CD14-positive monocyte (primary cell): ENCODE measurements around the gene FARP2. TPM values are rescaled to one million over a fixed set of nuclear protein-coding genes. Genes with fewer than 3 reads are reported as not detected.
A peak's percentile ranks its signal among the peaks of the same experiment; 100 is the strongest.

ENCODE experiments used
- DNase-seq, 3 donors: peaks; one replicate each; pipeline ENCODE4 v3.0.0-alpha.2; 2011 to 2022
- H2AFZ ChIP-seq: 2 replicates; pipeline ENCODE4 v1.6.0; 2012; ENCODE audit warnings: mild to moderate bottlenecking, low read depth, low read length, inconsistent platforms; ENCODE audit not compliant: insufficient read depth, poor library complexity, severe bottlenecking
- H3K27ac ChIP-seq, 2 donors: 1 replicate in 1 of 2; 2 replicates in 1 of 2; pipeline ENCODE4 v1.5.1; 2012 to 2013; ENCODE audit warnings: low read length in 2 of 2, control low read depth in 1 of 2, inconsistent platforms in 1 of 2, low read depth in 1 of 2, mild to moderate bottlenecking in 1 of 2
- H3K27me3 ChIP-seq, 2 donors: one replicate each; pipeline versions ENCODE4 v1.6.0 to v1.6.1; 2011 to 2013; ENCODE audit warnings: low read length in 2 of 2; ENCODE audit not compliant: control insufficient read depth in 2 of 2, insufficient read depth in 2 of 2
- H3K36me3 ChIP-seq, 2 donors: replicated peaks in 1 of 2; 1 replicate in 1 of 2; 2 replicates in 1 of 2; pipeline versions ENCODE4 v1.5.1 to v1.6.1; 2012 to 2013; ENCODE audit warnings: low read length in 2 of 2, control low read depth in 1 of 2, inconsistent platforms in 1 of 2, mild to moderate bottlenecking in 1 of 2; ENCODE audit not compliant: insufficient read depth in 2 of 2, control insufficient read depth in 1 of 2
- H3K4me1 ChIP-seq, 2 donors: 1 replicate in 1 of 2; 2 replicates in 1 of 2; pipeline versions ENCODE4 v1.5.1 to v1.6.1; 2012 to 2013; ENCODE audit warnings: low read length in 2 of 2, control low read depth in 1 of 2, inconsistent platforms in 1 of 2, mild to moderate bottlenecking in 1 of 2, moderate library complexity in 1 of 2; ENCODE audit not compliant: insufficient read depth in 2 of 2, control insufficient read depth in 1 of 2
- H3K4me2 ChIP-seq: replicated peaks from 2 replicates; pipeline ENCODE3; 2012; ENCODE audit warnings: low read length, moderate library complexity, mild to moderate bottlenecking; ENCODE audit not compliant: poor library complexity, severe bottlenecking; ENCODE audit errors: extremely low read depth
- H3K4me3 ChIP-seq, 3 experiments: fragments of 200-600 bp in 1 of 3; sonication (generic) in 1 of 3; replicated peaks in 1 of 3; 1 replicate in 2 of 3; 2 replicates in 1 of 3; pipeline ENCODE4 v1.5.1; 2011 to 2013; ENCODE audit warnings: low read length in 3 of 3, mild to moderate bottlenecking in 3 of 3, control low read depth in 2 of 3, low read depth in 2 of 3, inconsistent platforms in 1 of 3, moderate library complexity in 1 of 3
- H3K79me2 ChIP-seq: 2 replicates; pipeline ENCODE4 v1.6.0; 2012; ENCODE audit warnings: mild to moderate bottlenecking, control low read depth, inconsistent platforms, low read length, moderate library complexity; ENCODE audit not compliant: insufficient read depth
- H3K9ac ChIP-seq: 2 replicates; pipeline ENCODE4 v1.6.0; 2017; ENCODE audit warnings: low read length, mild to moderate bottlenecking; ENCODE audit not compliant: insufficient read depth, poor library complexity, severe bottlenecking
- H3K9me3 ChIP-seq, 2 donors: replicated peaks in 1 of 2; 1 replicate in 1 of 2; 2 replicates in 1 of 2; pipeline versions ENCODE4 v1.5.1 to v1.6.1; 2012 to 2013; ENCODE audit warnings: low read length in 2 of 2, control low read depth in 1 of 2; ENCODE audit not compliant: control insufficient read depth in 1 of 2, insufficient read depth in 1 of 2
- H4K20me1 ChIP-seq: 2 replicates; pipeline ENCODE4 v1.6.0; 2012; ENCODE audit warnings: mild to moderate bottlenecking, low read length, control low read depth, moderate library complexity; ENCODE audit not compliant: insufficient read depth
- H3K27ac Mint-ChIP-seq, 7 donors: one replicate each; pipeline ENCODE4 v1.8.0; 2020; ENCODE audit warnings: mild to moderate bottlenecking in 7 of 7, mixed read lengths in 7 of 7, moderate library complexity in 6 of 7, inconsistent platforms in 2 of 7
- H3K27me3 Mint-ChIP-seq, 3 donors: one replicate each; pipeline ENCODE4 v1.8.0; 2021 to 2022; ENCODE audit warnings: low read depth in 3 of 3, mild to moderate bottlenecking in 3 of 3, mixed read lengths in 3 of 3, moderate library complexity in 3 of 3, inconsistent platforms in 1 of 3
- H3K36me3 Mint-ChIP-seq, 2 donors: one replicate each; pipeline ENCODE4 v1.8.0; 2020; ENCODE audit warnings: mixed read lengths in 2 of 2, inconsistent platforms in 1 of 2, mild to moderate bottlenecking in 1 of 2
- H3K4me1 Mint-ChIP-seq: one replicate; pipeline ENCODE4 v1.8.0; 2020; ENCODE audit warnings: mild to moderate bottlenecking, mixed read lengths
- H3K4me3 Mint-ChIP-seq, 2 donors: one replicate each; pipeline ENCODE4 v1.8.0; 2020; ENCODE audit warnings: mild to moderate bottlenecking in 2 of 2, mixed read lengths in 2 of 2, moderate library complexity in 1 of 2
- H3K9me3 Mint-ChIP-seq, 7 donors: one replicate each; pipeline ENCODE4 v1.8.0; 2020 to 2022; ENCODE audit warnings: mixed read lengths in 7 of 7, mild to moderate bottlenecking in 6 of 7, moderate library complexity in 6 of 7, inconsistent platforms in 2 of 7
- CTCF ChIP-seq: fragments of 200-600 bp; IDR thresholded peaks from one replicate; pipeline ENCODE4 v1.8.0; 2022; ENCODE audit warnings: antibody characterized with exemption, mild to moderate bottlenecking
- WGBS: methylation state at CpG from one replicate; pipeline ENCODE4 v1.1.5; 2013; ENCODE audit warnings: missing lambda C conversion rate; ENCODE audit not compliant: insufficient coverage; 5-methylcytosine and 5-hydroxymethylcytosine counted together
- intact Hi-C, 2 donors: fragments of 100-400 bp; cut with micrococcal nuclease; formaldehyde crosslinking; loops; one replicate each; pipeline versions ENCODE4 v1.15.0 to v1.15.1; 2023
- polyA plus RNA-seq, 3 donors: library from polyadenylated mRNA; depleted of rRNA in 1 of 3; unstranded in 2 of 3; stranded (reverse) in 1 of 3; fragments of 300-500 nt in 2 of 3; fragments of >200 nt in 1 of 3; fragmentation: Illumina TruSeq in 2 of 3; gene quantifications; 1 replicate in 2 of 3; 2 replicates in 1 of 3; pipeline ENCODE4 v1.2.3, GENCODE V29; 2012 to 2021

FARP2 gene
- polyA plus RNA-seq, 3 donors = 6.7 to 8.5 (median 7.3) TPM

- Histone ChIP-seq H3K79me2 (peaks cover 93% of the 10 kb centered on the region), H4K20me1 (peaks cover 95% of the 10 kb centered on the region), H2AFZ (no peak overlapping the region), H3K27ac (peak overlapping the region in 1 of 2 donors; percentile 50), H3K9ac (no peak overlapping the region), H3K4me3 (peak overlapping the region in 1 of 3 experiments; percentile 28), H3K9me3 (no peaks in the 10 kb centered on the region), H3K4me1 (peaks cover 35 to 66% of the 10 kb centered on the region in 2 donors), H3K4me2 (peak overlapping the region; percentile 40), H3K27me3 (no peaks in the 10 kb centered on the region), H3K36me3 (peaks cover 9 to 18% of the 10 kb centered on the region in 2 donors)
- no peaks in the 10 kb centered on the region for H3K27me3 Mint-ChIP-seq
- WGBS = 17% methylated on average over 1 of the region's 1 CpG
- DNase-seq = no peak
- intact Hi-C loops = no loop called here
- peaks cover 31% of the 10 kb centered on the region in 2 donors for H3K36me3 Mint-ChIP-seq
- peaks cover 0 to 2% (median 0%) of the 10 kb centered on the region in 7 donors for H3K9me3 Mint-ChIP-seq
- H3K27ac Mint-ChIP-seq = peak overlapping the region in 4 of 7 donors; percentile 39 to 73 (median 47)
- no peak overlapping the region for H3K4me3 Mint-ChIP-seq
- TF ChIP-seq CTCF = no peak
- H3K4me1 Mint-ChIP-seq = peaks cover 71% of the 10 kb centered on the region
These were observed 34.2 kb upstream of the FARP2 start for GRCh38 chr2:241321886-241322285.

GRCh38 chr2:241323778-241324177 is 32.3 kb upstream of the FARP2 start:
- no peak for TF ChIP-seq CTCF
- H3K4me1 ChIP-seq = peaks cover 22 to 48% of the 10 kb centered on the region in 2 donors
- H3K27ac Mint-ChIP-seq = peak overlapping the region in 2 of 7 donors; percentile 75 to 86

More at GRCh38 chr2:241323778-241324177, 32.3 kb upstream of the FARP2 start:
- H3K27ac ChIP-seq = peak overlapping the region in 1 of 2 donors; percentile 44
- no peak for DNase-seq
- peaks cover 17 to 37% of the 10 kb centered on the region in 2 donors for H3K36me3 ChIP-seq
- no CpG with 5 or more reads among the region's 5 CpGs for WGBS
- H3K4me2 ChIP-seq = no peak overlapping the region
- intact Hi-C loops = no loop called here
- Mint-ChIP-seq H3K4me1 (peaks cover 52% of the 10 kb centered on the region), H3K27me3 (no peaks in the 10 kb centered on the region), H3K36me3 (peaks cover 36 to 45% of the 10 kb centered on the region in 2 donors), H3K9me3 (peaks cover 0 to 2% (median 0%) of the 10 kb centered on the region in 7 donors), H3K4me3 (no peak overlapping the region)
- H4K20me1 ChIP-seq = peaks cover 94% of the 10 kb centered on the region
- H2AFZ ChIP-seq = no peak overlapping the region
- H3K4me3 ChIP-seq = no peak overlapping the region
- no peaks in the 10 kb centered on the region for H3K9me3 ChIP-seq
- no peak overlapping the region for H3K9ac ChIP-seq
- H3K79me2 ChIP-seq = peaks cover 89% of the 10 kb centered on the region
- H3K27me3 ChIP-seq = no peaks in the 10 kb centered on the region
